D721Med (cell line): ENCODE data around the gene ATP5PF.
"Not testable (repeated sequence)": the region's sequence is repeated elsewhere in the genome, so short reads cannot be mapped to it uniquely, and the experiment has no call there.

ENCODE experiments used
- DNase-seq: peaks from one replicate; pipeline ENCODE4 v3.0.0; 2011; ENCODE audit warnings: low spot score; ENCODE audit not compliant: insufficient read length
- FAIRE-seq: peaks from 2 replicates; lab custom pipeline; 2011; peaks lifted over from hg19 to GRCh38; lab: Jason Lieb, UNC
- CTCF ChIP-seq: IDR thresholded peaks from 2 replicates; pipeline ENCODE4 v1.5.1; 2012; ENCODE audit warnings: mild to moderate bottlenecking, control low read depth; ENCODE audit not compliant: insufficient read depth; ENCODE audit errors: missing control alignments

ATP5PF gene

GRCh38 chr21:25701529-25701928, 33.2 kb downstream of the ATP5PF start:
- no peak for FAIRE-seq

GRCh38 chr21:25700741-25701140, 34.0 kb downstream of the ATP5PF start:
- FAIRE-seq (no peak), DNase-seq (no peak)
- TF ChIP-seq CTCF, result no peak

More at GRCh38 chr21:25701529-25701928, 33.2 kb downstream of the ATP5PF start:
- TF ChIP-seq CTCF, result no peak
- DNase-seq, result no peak

- DNase-seq, FAIRE-seq: not testable (repeated sequence)
Observed at GRCh38 chr21:25695461-25695860, 39.2 kb downstream of the ATP5PF start.

GRCh38 chr21:25691976-25692375, 42.7 kb downstream of the ATP5PF start:
- DNase-seq (no peak), FAIRE-seq (no peak)
- no peak for TF ChIP-seq CTCF

GRCh38 chr21:25689226-25689625, 45.5 kb downstream of the ATP5PF start:
- DNase-seq, result no peak
- no peak for FAIRE-seq
- no peak for TF ChIP-seq CTCF

- DNase-seq (no peak), FAIRE-seq (no peak)
- TF ChIP-seq CTCF, result no peak
Observed at GRCh38 chr21:25688275-25689155, 46.2 kb downstream of the ATP5PF start.

- no peak for TF ChIP-seq CTCF
- FAIRE-seq, result no peak
Observed at GRCh38 chr21:25687787-25688186, 46.9 kb downstream of the ATP5PF start.

More at GRCh38 chr21:25687787-25688186, 46.9 kb downstream of the ATP5PF start:
- no peak for DNase-seq
